AG04450 (cell line): ENCODE data around the gene TMEM42. TPM values are rescaled to one million over a fixed set of nuclear protein-coding genes. Genes with fewer than 3 reads are reported as not detected.

Experiments
- CTCF ChIA-PET: fragments of 300-600, 350-600 bp; formaldehyde crosslinking; extraction: SDS; loops from one replicate; lab custom pipeline; 2022; ENCODE audit warnings: antibody characterized with exemption, inconsistent platforms; lab: Charles Lee
- POLR2A ChIA-PET: fragments of 350-600 bp; formaldehyde crosslinking; extraction: SDS; loops from one replicate; lab custom pipeline; 2021; ENCODE audit warnings: antibody characterized with exemption, inconsistent platforms; lab: Yijun Ruan, JAX
- DNase-seq: peaks from one replicate; pipeline ENCODE4 v3.0.0-alpha.2; 2011; ENCODE audit warnings: low read depth, low spot score
- H3K27ac ChIP-seq: one replicate; pipeline ENCODE4 v1.5.1; 2012; ENCODE audit warnings: low read depth, low read length, control low read depth
- H3K27me3 ChIP-seq: one replicate; pipeline ENCODE4 v1.6.0; 2012; ENCODE audit warnings: low read length; ENCODE audit not compliant: control insufficient read depth, insufficient read depth
- H3K4me3 ChIP-seq: 2 replicates; pipeline ENCODE4 v1.5.1; 2011; ENCODE audit warnings: mild to moderate bottlenecking, low read depth, low read length, control low read depth
- H3K9me3 ChIP-seq: 2 replicates; pipeline ENCODE4 v1.5.1; 2012; ENCODE audit warnings: low read length; ENCODE audit not compliant: control insufficient read depth, insufficient read depth
- CTCF ChIP-seq: IDR thresholded peaks from 2 replicates; pipeline ENCODE4 v1.5.1; 2011; ENCODE audit warnings: low read depth, low read length, control low read depth, inconsistent platforms
- polyA plus RNA-seq: library from polyadenylated mRNA; depleted of rRNA; stranded (reverse); fragments of >200 nt; gene quantifications from 2 replicates; pipeline ENCODE4 v1.2.3, GENCODE V29; 2011

Gene TMEM42
- polyA plus RNA-seq, 1 experiment, result 25.7 TPM

DNA sequence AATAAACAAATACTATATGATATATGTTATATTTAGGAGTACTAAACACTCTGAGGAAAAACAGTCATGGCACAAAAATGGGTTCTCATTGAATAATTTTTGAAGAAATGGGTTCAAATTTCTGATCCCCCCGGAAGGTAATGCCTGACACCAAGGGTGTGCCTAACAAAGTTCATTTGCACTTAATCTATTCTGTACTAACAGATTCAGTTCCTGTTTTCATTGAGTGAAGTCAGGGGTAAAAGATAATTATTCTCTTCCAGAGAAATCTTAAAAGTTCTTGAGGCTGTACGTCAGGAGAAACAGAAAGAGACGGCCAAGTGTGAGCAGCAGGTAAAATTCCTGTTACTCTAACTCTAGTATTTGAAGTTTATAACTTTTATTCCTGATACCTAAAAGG lies 34.5 kb upstream of the TMEM42 start:
- ChIA-PET POLR2A (no interaction called here), CTCF (interaction anchor here (1.5 kb wide), 1 partner anchor 87 kb away, joined by 3 read pairs; no protein-coding TSS in a partner anchor)
- H3K27ac ChIP-seq, result no peak overlapping the region

GRCh38 chr3:44831232-44831631 lies 30.5 kb upstream of the TMEM42 start:
- H3K27ac ChIP-seq, result no peak overlapping the region
- no peak overlapping the region for H3K4me3 ChIP-seq
- no peak for DNase-seq
- H3K27me3 ChIP-seq, result no peaks in the 10 kb centered on the region
- CTCF ChIA-PET, result no interaction called here
- POLR2A ChIA-PET, result no interaction called here
- H3K9me3 ChIP-seq, result no peaks in the 10 kb centered on the region
- no peak for TF ChIP-seq CTCF

More for the DNA sequence above, 34.5 kb upstream of the TMEM42 start:
- no peaks in the 10 kb centered on the region for H3K27me3 ChIP-seq
- no peak for TF ChIP-seq CTCF
- H3K9me3 ChIP-seq, result no peaks in the 10 kb centered on the region; the same call in 1 of the 2 replicates
- DNase-seq, result no peak
- H3K4me3 ChIP-seq, result no peak overlapping the region

DNA sequence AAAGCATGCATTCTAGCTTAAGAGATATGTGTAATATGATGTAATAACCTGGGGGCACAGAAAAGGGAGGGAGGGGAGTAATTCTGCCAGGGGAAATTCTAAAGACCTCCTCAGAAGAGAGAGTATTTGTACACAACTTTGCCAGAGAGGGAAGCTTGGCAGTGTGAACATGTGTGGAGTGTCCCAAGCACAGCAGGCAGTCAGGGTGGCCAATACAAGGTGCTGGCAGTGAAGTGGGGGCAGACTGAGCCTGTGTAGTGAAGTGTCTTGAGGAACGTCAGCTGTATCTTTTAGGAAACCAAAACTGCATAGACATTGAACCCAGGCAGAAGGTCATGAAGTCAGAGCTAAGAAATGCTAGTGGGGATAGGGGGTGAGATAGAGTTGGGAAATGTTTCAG lies 29.7 kb upstream of the TMEM42 start:
- no peak overlapping the region for H3K27ac ChIP-seq
- no peak overlapping the region for H3K4me3 ChIP-seq
- H3K9me3 ChIP-seq, result no peaks in the 10 kb centered on the region; the same call in 1 of the 2 replicates
- CTCF ChIA-PET, result no interaction called here
- H3K27me3 ChIP-seq, result no peaks in the 10 kb centered on the region
- no peak for TF ChIP-seq CTCF
- POLR2A ChIA-PET, result no interaction called here
- DNase-seq, result no peak

GRCh38 chr3:44832965-44833364 lies 28.7 kb upstream of the TMEM42 start:
- H3K4me3 ChIP-seq, result no peak overlapping the region
- H3K27me3 ChIP-seq, result no peaks in the 10 kb centered on the region
- TF ChIP-seq CTCF, result no peak
- no peaks in the 10 kb centered on the region; the same call in 1 of the 2 replicates for H3K9me3 ChIP-seq
- no peak overlapping the region for H3K27ac ChIP-seq
- no peak for DNase-seq
- ChIA-PET POLR2A (no interaction called here), CTCF (no interaction called here)

GRCh38 chr3:44833394-44833793 lies 28.3 kb upstream of the TMEM42 start:
- H3K27me3 ChIP-seq, result no peaks in the 10 kb centered on the region
- ChIA-PET CTCF (no interaction called here), POLR2A (no interaction called here)
- H3K4me3 ChIP-seq, result no peak overlapping the region
- no peaks in the 10 kb centered on the region; the same call in 1 of the 2 replicates for H3K9me3 ChIP-seq
- DNase-seq, result no peak
- no peak overlapping the region for H3K27ac ChIP-seq
- no peak for TF ChIP-seq CTCF
